HAP-1 (cell line): ENCODE data around the gene TRAPPC14.
A peak's percentile ranks its signal among the peaks of the same experiment; 100 is the strongest.

ENCODE experiments used
- DNase-seq, 2 experiments: peaks; one replicate each; pipeline ENCODE4 v3.0.0-alpha.2; 2016 to 2020; ENCODE audit warnings: low spot score in 2 of 2
- H3K27me3 ChIP-seq: fragments of 250-450 bp; sonication (Bioruptor Pico); 2 replicates; pipeline ENCODE4 v1.5.1; 2020; ENCODE audit warnings: low read depth, mild to moderate bottlenecking, moderate library complexity
- H3K36me3 ChIP-seq: fragments of 250-450 bp; sonication (Bioruptor Pico); replicated peaks from 2 replicates; pipeline ENCODE4 v1.5.1; 2020; ENCODE audit warnings: mild to moderate bottlenecking
- H3K4me1 ChIP-seq: fragments of 250-450 bp; sonication (Bioruptor Pico); 2 replicates; pipeline ENCODE4 v1.5.1; 2020; ENCODE audit warnings: mild to moderate bottlenecking
- H3K4me3 ChIP-seq: fragments of 250-450 bp; sonication (Bioruptor Pico); 2 replicates; pipeline ENCODE4 v1.5.1; 2020; ENCODE audit warnings: mild to moderate bottlenecking, moderate library complexity
- H3K9me3 ChIP-seq: fragments of 250-450 bp; sonication (Bioruptor Pico); 2 replicates; pipeline ENCODE4 v1.5.1; 2020; ENCODE audit warnings: mild to moderate bottlenecking, moderate library complexity
- in situ Hi-C: fragments of 300-500 bp; cut with MboI; formaldehyde crosslinking; loops from 3 replicates; pipeline ENCODE4 v1.14.3; 2020; ENCODE audit warnings: low sequenced_read_pairs, inconsistent platforms, mixed read lengths

Gene TRAPPC14

GRCh38 chr7:100167912-100168323 lies 9.4 kb upstream of the TRAPPC14 start:
- Histone ChIP-seq H3K9me3 (no peaks in the 10 kb centered on the region), H3K27me3 (peaks cover 7% of the 10 kb centered on the region; the same call in 1 of the 2 replicates), H3K4me1 (peaks cover 13% of the 10 kb centered on the region), H3K36me3 (no peaks in the 10 kb centered on the region), H3K4me3 (no peak overlapping the region; the same call in 1 of the 2 replicates)
- in situ Hi-C loops: no loop called here
- DNase-seq: no peak

- Histone ChIP-seq H3K27me3 (peaks cover 7% of the 10 kb centered on the region; the same call in 1 of the 2 replicates), H3K36me3 (no peaks in the 10 kb centered on the region), H3K4me1 (peaks cover 13% of the 10 kb centered on the region), H3K9me3 (no peaks in the 10 kb centered on the region), H3K4me3 (no peak overlapping the region)
- DNase-seq: no peak
- in situ Hi-C loops: no loop called here
Measured at GRCh38 chr7:100166970-100167911, 8.7 kb upstream of the TRAPPC14 start.

- no peaks in the 10 kb centered on the region for H3K36me3 ChIP-seq
- peaks cover 13% of the 10 kb centered on the region for H3K4me1 ChIP-seq
- no peaks in the 10 kb centered on the region for H3K9me3 ChIP-seq
- in situ Hi-C loops: no loop called here
- H3K4me3 ChIP-seq: no peak overlapping the region
- H3K27me3 ChIP-seq: peaks cover 7% of the 10 kb centered on the region; the same call in 1 of the 2 replicates
- no peak for DNase-seq
Measured at GRCh38 chr7:100166317-100166940, 7.9 kb upstream of the TRAPPC14 start.

- peaks cover 13% of the 10 kb centered on the region for H3K4me1 ChIP-seq
- no peak overlapping the region for H3K4me3 ChIP-seq
- H3K9me3 ChIP-seq: no peaks in the 10 kb centered on the region
- in situ Hi-C loops: no loop called here
- no peaks in the 10 kb centered on the region for H3K36me3 ChIP-seq
- peaks cover 7% of the 10 kb centered on the region; the same call in 1 of the 2 replicates for H3K27me3 ChIP-seq
- DNase-seq: no peak
Measured at GRCh38 chr7:100163871-100164270, 5.3 kb upstream of the TRAPPC14 start.

- in situ Hi-C loops: no loop called here
- H3K4me1 ChIP-seq: peaks cover 5% of the 10 kb centered on the region
- H3K27me3 ChIP-seq: peaks cover 7% of the 10 kb centered on the region; the same call in 1 of the 2 replicates
- no peak for DNase-seq
- H3K9me3 ChIP-seq: no peaks in the 10 kb centered on the region
- H3K4me3 ChIP-seq: no peak overlapping the region
- H3K36me3 ChIP-seq: no peaks in the 10 kb centered on the region
Measured at GRCh38 chr7:100163006-100163531, 4.5 kb upstream of the TRAPPC14 start.

GRCh38 chr7:100160067-100160466 lies 1.5 kb upstream of the TRAPPC14 start:
- Histone ChIP-seq H3K9me3 (no peaks in the 10 kb centered on the region), H3K36me3 (peaks cover 20% of the 10 kb centered on the region), H3K4me1 (peaks cover 5% of the 10 kb centered on the region; the same call in 1 of the 2 replicates), H3K4me3 (no peak overlapping the region), H3K27me3 (no peaks in the 10 kb centered on the region)
- no peak for DNase-seq
- in situ Hi-C loops: no loop called here

GRCh38 chr7:100159099-100159623 lies 638 bp upstream of the TRAPPC14 start:
- in situ Hi-C loops: no loop called here
- DNase-seq: no peak
- Histone ChIP-seq H3K36me3 (peaks cover 29% of the 10 kb centered on the region), H3K27me3 (no peaks in the 10 kb centered on the region), H3K4me1 (peaks cover 5% of the 10 kb centered on the region; the same call in 1 of the 2 replicates), H3K4me3 (peak overlapping the region; percentile 72), H3K9me3 (no peaks in the 10 kb centered on the region)

GRCh38 chr7:100157334-100158228 lies 942 bp downstream of the TRAPPC14 start:
- Histone ChIP-seq H3K4me1 (peaks cover 5% of the 10 kb centered on the region; the same call in 1 of the 2 replicates), H3K9me3 (no peaks in the 10 kb centered on the region), H3K27me3 (no peaks in the 10 kb centered on the region), H3K36me3 (peaks cover 36% of the 10 kb centered on the region), H3K4me3 (peak overlapping the region; percentile 72)
- in situ Hi-C loops: no loop called here
- DNase-seq: peak in 1 of 2 experiments; percentile 60

GRCh38 chr7:100157069-100157333 lies 1.5 kb downstream of the TRAPPC14 start:
- in situ Hi-C loops: no loop called here
- Histone ChIP-seq H3K36me3 (peaks cover 42% of the 10 kb centered on the region), H3K4me3 (peak overlapping the region; percentile 72), H3K4me1 (peaks cover 5% of the 10 kb centered on the region; the same call in 1 of the 2 replicates), H3K9me3 (no peaks in the 10 kb centered on the region), H3K27me3 (no peaks in the 10 kb centered on the region)
- DNase-seq: no peak

GRCh38 chr7:100156331-100157068 lies 2.0 kb downstream of the TRAPPC14 start:
- no peaks in the 10 kb centered on the region for H3K9me3 ChIP-seq
- peaks cover 5% of the 10 kb centered on the region; the same call in 1 of the 2 replicates for H3K4me1 ChIP-seq
- H3K4me3 ChIP-seq: peak overlapping the region; percentile 72; the same call in 1 of the 2 replicates
- no peaks in the 10 kb centered on the region for H3K27me3 ChIP-seq
- peaks cover 47% of the 10 kb centered on the region for H3K36me3 ChIP-seq
- no peak for DNase-seq
- in situ Hi-C loops: no loop called here

GRCh38 chr7:100155553-100156317 lies 2.8 kb downstream of the TRAPPC14 start:
- peaks cover 5% of the 10 kb centered on the region; the same call in 1 of the 2 replicates for H3K4me1 ChIP-seq
- H3K9me3 ChIP-seq: no peaks in the 10 kb centered on the region
- peaks cover 54% of the 10 kb centered on the region for H3K36me3 ChIP-seq
- H3K4me3 ChIP-seq: no peak overlapping the region
- H3K27me3 ChIP-seq: no peaks in the 10 kb centered on the region
- DNase-seq: no peak
- in situ Hi-C loops: no loop called here
